SU-DHL-6 (cell line): Measurements from ENCODE around the gene IGLL5.

Source experiments
- EZH2phosphoT487 ChIP-seq: fragments of 200-600 bp; sonication (generic), shearing (Covaris generic); conservative IDR thresholded peaks from 2 replicates; pipeline ENCODE4 v1.6.1; 2018; ENCODE audit warnings: mild to moderate bottlenecking, antibody characterized with exemption, low read length, moderate library complexity, mixed read lengths
- TF ChIP-seq, protein P1 (sequence below): fragments of 200-600 bp; sonication (generic); IDR thresholded peaks from one replicate; pipeline ENCODE4 v1.5.1; 2017; ENCODE audit warnings: antibody characterized with exemption, mild to moderate bottlenecking, low read length, moderate library complexity; ENCODE audit not compliant: insufficient read depth, poor library complexity, severe bottlenecking

GRCh38 chr22:22884010-22884887 is 3.4 kb upstream of the IGLL5 start:
- TF ChIP-seq, protein P1, sequence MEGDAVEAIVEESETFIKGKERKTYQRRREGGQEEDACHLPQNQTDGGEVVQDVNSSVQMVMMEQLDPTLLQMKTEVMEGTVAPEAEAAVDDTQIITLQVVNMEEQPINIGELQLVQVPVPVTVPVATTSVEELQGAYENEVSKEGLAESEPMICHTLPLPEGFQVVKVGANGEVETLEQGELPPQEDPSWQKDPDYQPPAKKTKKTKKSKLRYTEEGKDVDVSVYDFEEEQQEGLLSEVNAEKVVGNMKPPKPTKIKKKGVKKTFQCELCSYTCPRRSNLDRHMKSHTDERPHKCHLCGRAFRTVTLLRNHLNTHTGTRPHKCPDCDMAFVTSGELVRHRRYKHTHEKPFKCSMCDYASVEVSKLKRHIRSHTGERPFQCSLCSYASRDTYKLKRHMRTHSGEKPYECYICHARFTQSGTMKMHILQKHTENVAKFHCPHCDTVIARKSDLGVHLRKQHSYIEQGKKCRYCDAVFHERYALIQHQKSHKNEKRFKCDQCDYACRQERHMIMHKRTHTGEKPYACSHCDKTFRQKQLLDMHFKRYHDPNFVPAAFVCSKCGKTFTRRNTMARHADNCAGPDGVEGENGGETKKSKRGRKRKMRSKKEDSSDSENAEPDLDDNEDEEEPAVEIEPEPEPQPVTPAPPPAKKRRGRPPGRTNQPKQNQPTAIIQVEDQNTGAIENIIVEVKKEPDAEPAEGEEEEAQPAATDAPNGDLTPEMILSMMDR, result peak; percentile 99
- TF ChIP-seq EZH2phosphoT487, result no peak
